NCI-H2029 (cell line): ENCODE measurements around the gene DCP1B.
A peak's percentile ranks its signal among the peaks of the same experiment; 100 is the strongest.

Experiments
- DNase-seq: peaks from one replicate; lab custom pipeline; 2025; lab: John Stamatoyannopoulos, UW

Gene DCP1B

GRCh38 chr12:2017546-2018337, 13.5 kb upstream of the DCP1B start:
- DNase-seq = no peak

DNA sequence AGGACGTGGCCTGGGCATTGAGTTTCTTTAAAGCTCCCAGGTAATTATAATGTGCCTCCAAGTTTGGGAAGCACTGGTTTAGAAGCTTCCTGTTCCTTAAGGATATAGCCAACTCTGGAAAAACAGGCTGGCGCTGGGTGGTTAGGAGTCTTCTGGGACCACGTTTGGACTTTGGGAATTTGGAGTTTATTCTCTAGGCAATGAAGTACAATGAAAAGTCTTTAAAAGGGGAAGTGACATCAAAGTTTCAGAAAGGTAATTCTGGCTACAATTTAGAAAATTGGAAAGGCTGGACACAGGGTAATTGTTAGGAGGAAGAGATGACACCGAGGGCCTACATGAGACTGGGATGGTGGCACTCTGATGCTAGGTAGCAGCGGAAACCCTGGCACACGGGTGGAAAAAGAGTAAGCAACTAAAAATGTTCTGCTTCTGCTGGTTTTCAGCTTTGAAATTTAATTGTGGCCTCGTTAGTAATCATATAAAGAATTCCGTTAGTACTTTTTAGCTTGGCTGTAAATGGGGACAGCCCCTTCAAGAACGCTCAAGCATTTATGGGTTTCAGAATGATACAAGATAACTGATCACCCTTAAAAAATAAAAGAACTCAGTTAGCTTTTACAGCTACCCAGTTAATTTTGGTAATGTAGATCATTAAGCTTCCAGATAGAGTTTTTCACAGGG, 12.7 kb upstream of the DCP1B start:
- no peak for DNase-seq

DNA sequence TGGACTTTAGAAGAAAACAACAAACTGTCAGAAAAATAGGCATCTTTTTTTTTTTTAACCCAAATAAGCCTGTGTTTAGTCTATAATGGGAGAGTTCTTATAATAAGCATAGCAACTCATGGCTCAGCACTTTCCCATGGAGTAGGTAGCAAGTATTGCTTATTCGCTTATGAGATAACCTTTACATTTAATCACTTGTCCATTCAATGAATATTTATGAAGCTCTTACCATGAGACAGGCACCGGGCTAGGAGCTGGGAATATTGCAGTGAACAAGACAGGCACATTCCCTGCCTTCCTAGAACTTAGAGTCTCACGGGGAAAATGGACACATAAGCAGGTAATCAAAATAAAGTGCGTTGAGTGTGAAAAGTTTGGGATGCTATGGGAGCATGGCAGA, 10.0 kb upstream of the DCP1B start:
- DNase-seq = no peak

- peak; percentile 11 for DNase-seq
These were observed 9.4 kb upstream of the DCP1B start for GRCh38 chr12:2013527-2014223.

- no peak for DNase-seq
These were observed 8.8 kb upstream of the DCP1B start for GRCh38 chr12:2013086-2013485.

- DNase-seq = peak; percentile 38
These were observed 7.7 kb upstream of the DCP1B start for GRCh38 chr12:2011643-2012607.

- DNase-seq = no peak
These were observed 5.4 kb upstream of the DCP1B start for GRCh38 chr12:2009623-2010022.

GRCh38 chr12:2008677-2009076, 4.4 kb upstream of the DCP1B start:
- no peak for DNase-seq

DNA sequence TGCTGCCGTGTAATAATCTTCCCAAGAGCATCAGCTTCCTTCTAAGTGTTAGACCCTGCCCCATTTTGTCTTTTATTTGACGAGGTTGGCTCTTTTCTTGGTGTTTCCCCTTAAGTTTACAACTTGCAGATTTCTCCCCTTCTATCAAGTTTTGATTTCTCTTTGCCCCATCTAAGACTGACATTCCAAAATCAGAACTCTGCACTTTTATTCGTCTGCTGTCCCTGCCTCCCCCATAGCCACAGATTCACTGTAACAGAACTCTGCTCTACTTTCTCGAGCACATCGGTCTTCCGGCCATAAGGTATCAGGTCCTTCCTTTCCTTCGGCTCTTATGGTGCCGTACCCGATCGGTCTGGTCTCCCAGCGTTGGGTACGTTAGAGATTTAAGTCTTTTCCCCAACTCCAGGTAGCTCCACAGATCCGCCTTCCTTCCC, 563 bp downstream of the DCP1B start:
- DNase-seq = peak; percentile 2

- no peak for DNase-seq
These were observed 8.9 kb downstream of the DCP1B start for GRCh38 chr12:1995205-1995896.

DNA sequence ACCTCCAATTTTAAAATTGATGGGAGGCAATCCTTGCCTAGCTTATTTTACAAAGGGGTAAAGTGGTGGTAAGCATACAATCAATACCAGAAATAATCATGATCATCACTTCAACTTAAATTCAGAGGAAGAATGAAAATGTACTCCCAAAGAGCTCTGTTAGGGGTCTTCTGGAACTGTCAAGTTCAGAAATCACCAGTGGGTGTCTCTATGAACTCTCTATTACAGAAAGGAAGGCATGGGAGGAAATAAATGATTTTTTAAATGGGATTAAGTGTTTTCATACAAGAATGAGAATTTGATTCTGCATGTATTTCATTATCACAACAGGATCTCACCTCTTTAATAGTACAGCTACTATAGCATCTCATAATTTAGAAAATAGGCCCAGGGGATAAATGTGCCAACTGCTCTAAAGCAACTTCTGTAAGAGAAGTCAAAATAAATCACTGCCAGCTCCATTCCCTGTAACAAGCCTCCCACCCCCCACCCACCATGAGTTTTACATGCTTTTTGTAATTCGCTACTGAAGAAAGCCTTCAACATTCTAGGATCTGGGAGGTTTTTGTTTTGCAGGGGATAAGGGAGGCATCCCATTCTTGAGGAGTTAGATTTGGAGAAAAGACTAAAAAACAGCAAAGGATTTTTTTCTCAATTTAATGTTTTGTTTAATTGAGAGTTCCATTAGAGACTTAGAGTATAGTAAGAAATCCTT, 9.7 kb downstream of the DCP1B start:
- DNase-seq = no peak

DNA sequence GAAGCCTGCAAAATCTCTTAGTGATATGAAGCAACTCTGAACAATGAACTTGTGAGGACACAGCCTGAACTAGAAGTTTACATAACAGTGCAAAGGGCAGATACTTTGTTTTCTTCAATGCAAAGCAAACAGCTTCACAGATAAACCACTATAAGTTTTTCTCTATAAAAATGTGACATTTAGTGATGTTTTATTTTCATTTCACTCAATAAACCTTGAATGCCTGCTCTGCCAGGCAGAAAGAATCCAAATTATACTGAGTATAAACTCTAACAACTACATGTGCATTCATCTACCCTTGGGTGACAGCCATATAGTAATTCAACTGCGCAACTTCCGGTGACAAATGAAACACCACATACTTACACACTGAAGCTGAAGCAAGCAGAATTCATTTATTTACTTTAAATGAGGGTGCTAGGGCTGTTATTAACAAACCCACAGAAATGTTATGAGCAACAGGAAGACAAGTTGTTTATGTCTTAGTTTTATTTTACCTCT, 10.3 kb downstream of the DCP1B start:
- no peak for DNase-seq

DNA sequence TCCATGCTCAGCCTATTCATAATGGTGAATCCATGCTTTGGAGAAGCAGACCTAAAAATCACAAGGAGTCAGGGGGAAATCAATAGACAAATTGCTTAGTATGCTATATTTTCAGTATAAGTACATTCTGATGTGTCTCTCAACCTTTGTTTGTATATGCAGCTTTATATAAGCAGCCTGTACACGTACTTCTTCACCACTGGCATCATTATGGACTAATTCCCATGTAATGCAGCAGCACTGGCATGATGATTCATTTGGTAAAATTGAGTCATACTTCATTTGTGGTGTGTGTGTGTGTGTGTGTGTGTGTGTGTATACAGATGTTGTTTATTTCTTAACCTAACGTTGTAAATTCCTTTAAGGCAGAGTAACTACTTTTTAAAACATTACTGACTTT, 10.9 kb downstream of the DCP1B start:
- DNase-seq = no peak

GRCh38 chr12:1992732-1993131, 11.5 kb downstream of the DCP1B start:
- no peak for DNase-seq

- no peak for DNase-seq
These were observed 15.1 kb downstream of the DCP1B start for GRCh38 chr12:1989111-1989510.

DNA sequence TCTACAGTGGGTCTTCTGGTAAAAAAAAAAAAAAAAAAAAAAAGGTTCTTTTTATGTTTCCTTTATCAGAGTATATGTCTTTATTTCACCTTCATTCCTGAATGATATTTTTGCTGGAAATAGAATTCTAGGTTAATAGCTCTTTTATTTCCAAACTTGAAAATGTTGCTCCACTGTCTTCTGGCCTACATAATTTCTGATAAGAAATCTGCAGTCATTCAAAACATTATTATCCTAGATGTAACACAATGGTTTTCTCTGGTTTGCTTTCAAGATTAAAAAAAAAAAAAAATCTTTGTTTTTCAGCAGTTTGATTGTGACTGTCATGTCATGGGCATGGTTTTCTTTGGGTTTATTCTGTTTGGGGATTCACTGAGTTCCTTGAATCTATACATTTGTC, 19.5 kb downstream of the DCP1B start:
- DNase-seq = no peak

DNA sequence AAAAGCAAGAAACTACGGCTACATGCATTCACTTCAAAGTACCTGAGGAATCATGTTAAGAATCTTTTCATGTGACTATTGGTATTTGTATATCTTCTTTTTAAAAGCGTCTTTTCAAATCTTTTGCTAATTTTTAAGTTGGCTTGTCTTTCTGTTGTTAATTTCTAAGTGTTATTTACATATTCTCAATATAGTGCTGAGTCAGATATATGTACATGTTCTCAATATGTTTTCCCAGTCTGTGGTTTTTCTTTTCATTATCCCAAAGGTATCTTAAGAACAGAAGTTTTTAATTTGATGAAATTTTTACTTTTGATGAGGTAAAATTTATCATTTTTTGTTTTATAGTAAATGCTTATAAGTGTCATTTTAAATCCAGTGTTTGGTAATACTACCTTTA, 24.0 kb downstream of the DCP1B start:
- DNase-seq = no peak

GRCh38 chr12:1978078-1978862, 26.0 kb downstream of the DCP1B start:
- no peak for DNase-seq

- no peak for DNase-seq
These were observed 26.7 kb downstream of the DCP1B start for GRCh38 chr12:1977588-1977987.

DNA sequence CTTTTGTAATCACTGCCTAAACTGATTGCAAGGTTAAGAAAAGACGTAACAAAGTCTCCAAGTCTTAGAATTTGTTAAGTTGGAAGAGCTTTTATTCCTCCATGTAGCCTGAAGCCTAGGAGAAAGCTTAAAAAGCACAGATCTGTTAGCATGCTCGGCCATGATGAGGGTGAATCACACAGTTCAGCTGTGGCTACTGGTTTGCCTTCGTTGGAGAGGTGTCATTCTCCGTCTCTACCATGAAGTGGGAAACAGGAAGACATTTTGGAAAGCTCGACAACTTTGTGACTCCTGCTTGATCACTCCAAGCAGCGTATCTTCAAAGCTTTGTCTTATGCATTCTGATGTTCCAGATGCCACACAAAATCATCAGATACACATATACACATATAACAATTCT, 27.1 kb downstream of the DCP1B start:
- no peak for DNase-seq
